ENCODE results near the gene MRI1. TPM values are rescaled to one million over a fixed set of nuclear protein-coding genes. Genes with fewer than 3 reads are reported as not detected.

Gene MRI1
- polyA plus RNA-seq, 1 donor from 2014 or later = 71.2 TPM

DNA sequence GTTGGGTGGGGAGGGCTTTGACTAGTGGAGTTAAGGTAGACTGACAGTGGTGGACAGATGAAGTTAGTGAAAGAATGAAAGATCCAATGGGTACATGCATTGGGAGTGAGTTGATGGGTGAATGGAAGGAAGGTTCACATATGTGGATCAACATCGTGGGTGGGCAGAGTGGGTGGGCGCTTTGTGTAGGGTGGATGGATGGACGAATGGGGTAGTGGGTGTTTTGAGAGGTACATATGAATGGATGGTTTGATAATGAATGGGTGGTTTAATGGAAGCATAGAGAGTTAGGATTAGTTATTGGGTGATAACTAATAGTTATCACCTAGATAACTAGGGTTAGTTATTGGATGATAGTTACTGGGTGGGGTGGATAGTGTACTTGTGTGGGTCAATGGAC is 42.4 kb downstream of the MRI1 start:
- Histone ChIP-seq H3K9ac (ENCODE audit: low read length) (no peak overlapping the region), H3K27ac (ENCODE audit: low read length) (no peak overlapping the region), H3F3A (ENCODE audit: insufficient read depth, low read length, poor library complexity, severe bottlenecking) (no peaks in the 10 kb centered on the region), H3K4me2 (ENCODE audit: low read length) (no peak overlapping the region), H3K27me3 (ENCODE audit: insufficient read depth, low read depth, low read length) (no peaks in the 10 kb centered on the region), H4K20me1 (ENCODE audit: insufficient read depth) (no peaks in the 10 kb centered on the region), H3K9me3 (ENCODE audit: low read length) (no peaks in the 10 kb centered on the region), H3K4me3 (ENCODE audit: low read length) (no peak overlapping the region), H3K79me2 (replicated peaks; ENCODE audit: insufficient read depth, low read length) (no peaks in the 10 kb centered on the region), H3K9me2 (ENCODE audit: insufficient read depth, low read length) (no peaks in the 10 kb centered on the region), H3K36me3 (ENCODE audit: insufficient read depth, low read length) (no peaks in the 10 kb centered on the region), H2AFZ (ENCODE audit: low read depth, low read length) (no peak overlapping the region)
- TF ChIP-seq, protein P1, sequence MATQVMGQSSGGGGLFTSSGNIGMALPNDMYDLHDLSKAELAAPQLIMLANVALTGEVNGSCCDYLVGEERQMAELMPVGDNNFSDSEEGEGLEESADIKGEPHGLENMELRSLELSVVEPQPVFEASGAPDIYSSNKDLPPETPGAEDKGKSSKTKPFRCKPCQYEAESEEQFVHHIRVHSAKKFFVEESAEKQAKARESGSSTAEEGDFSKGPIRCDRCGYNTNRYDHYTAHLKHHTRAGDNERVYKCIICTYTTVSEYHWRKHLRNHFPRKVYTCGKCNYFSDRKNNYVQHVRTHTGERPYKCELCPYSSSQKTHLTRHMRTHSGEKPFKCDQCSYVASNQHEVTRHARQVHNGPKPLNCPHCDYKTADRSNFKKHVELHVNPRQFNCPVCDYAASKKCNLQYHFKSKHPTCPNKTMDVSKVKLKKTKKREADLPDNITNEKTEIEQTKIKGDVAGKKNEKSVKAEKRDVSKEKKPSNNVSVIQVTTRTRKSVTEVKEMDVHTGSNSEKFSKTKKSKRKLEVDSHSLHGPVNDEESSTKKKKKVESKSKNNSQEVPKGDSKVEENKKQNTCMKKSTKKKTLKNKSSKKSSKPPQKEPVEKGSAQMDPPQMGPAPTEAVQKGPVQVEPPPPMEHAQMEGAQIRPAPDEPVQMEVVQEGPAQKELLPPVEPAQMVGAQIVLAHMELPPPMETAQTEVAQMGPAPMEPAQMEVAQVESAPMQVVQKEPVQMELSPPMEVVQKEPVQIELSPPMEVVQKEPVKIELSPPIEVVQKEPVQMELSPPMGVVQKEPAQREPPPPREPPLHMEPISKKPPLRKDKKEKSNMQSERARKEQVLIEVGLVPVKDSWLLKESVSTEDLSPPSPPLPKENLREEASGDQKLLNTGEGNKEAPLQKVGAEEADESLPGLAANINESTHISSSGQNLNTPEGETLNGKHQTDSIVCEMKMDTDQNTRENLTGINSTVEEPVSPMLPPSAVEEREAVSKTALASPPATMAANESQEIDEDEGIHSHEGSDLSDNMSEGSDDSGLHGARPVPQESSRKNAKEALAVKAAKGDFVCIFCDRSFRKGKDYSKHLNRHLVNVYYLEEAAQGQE (IDR thresholded peaks at IDR 0.05; ENCODE audit: borderline replicate concordance) = no peak
- TF ChIP-seq SMC3 (conservative IDR thresholded peaks at IDR 0.05; ENCODE audit: poor library complexity) (no peak), MXI1 (conservative IDR thresholded peaks at IDR 0.05; ENCODE audit: poor library complexity, severe bottlenecking) (no peak), POLR2AphosphoS5 (IDR thresholded peaks at IDR 0.05) (no peak), EZH2 (IDR thresholded peaks at IDR 0.05; ENCODE audit: borderline replicate concordance, insufficient read depth, low read length, poor library complexity, severe bottlenecking) (no peak), RAD21 (conservative IDR thresholded peaks at IDR 0.05) (no peak), EP300 (conservative IDR thresholded peaks at IDR 0.05; ENCODE audit: poor library complexity, severe bottlenecking) (no peak), TAF1 (IDR thresholded peaks at IDR 0.05; ENCODE audit: low read depth) (no peak)
- TF ChIP-seq, protein P2, sequence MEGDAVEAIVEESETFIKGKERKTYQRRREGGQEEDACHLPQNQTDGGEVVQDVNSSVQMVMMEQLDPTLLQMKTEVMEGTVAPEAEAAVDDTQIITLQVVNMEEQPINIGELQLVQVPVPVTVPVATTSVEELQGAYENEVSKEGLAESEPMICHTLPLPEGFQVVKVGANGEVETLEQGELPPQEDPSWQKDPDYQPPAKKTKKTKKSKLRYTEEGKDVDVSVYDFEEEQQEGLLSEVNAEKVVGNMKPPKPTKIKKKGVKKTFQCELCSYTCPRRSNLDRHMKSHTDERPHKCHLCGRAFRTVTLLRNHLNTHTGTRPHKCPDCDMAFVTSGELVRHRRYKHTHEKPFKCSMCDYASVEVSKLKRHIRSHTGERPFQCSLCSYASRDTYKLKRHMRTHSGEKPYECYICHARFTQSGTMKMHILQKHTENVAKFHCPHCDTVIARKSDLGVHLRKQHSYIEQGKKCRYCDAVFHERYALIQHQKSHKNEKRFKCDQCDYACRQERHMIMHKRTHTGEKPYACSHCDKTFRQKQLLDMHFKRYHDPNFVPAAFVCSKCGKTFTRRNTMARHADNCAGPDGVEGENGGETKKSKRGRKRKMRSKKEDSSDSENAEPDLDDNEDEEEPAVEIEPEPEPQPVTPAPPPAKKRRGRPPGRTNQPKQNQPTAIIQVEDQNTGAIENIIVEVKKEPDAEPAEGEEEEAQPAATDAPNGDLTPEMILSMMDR (IDR thresholded peaks at IDR 0.05; ENCODE audit: poor library complexity, severe bottlenecking) = no peak

DNA sequence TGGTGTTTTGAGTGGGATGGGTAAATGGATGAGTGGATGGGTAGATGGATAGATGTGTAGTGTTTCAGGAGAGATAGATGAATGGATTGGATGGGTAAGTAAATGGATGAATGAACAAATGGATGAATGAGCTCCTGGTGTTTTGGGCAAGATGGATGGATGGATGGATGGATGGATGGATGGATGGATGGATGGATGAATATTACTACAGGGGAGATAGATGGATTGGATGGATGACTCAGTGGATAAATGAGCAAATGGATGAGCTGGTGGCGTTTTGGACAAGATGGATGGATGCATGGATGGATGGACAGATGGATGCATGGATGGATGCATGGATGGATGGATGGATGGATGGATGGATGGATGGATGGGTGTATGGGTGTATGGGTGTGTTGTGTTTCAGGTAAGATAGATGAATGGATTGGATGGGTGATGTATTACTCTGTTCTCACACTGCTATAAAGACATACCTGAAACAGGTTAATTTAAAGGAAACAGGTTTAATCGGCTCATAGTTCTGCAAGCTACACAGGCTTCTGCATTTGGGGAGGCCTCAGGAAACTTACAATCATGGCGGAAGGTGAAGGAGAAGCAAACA is 43.2 kb downstream of the MRI1 start:
- Histone ChIP-seq H3K27ac (ENCODE audit: low read length) (no peak overlapping the region), H3K27me3 (ENCODE audit: insufficient read depth, low read depth, low read length) (no peaks in the 10 kb centered on the region)

More for the DNA sequence above, 43.2 kb downstream of the MRI1 start:
- Histone ChIP-seq H3K4me3 (ENCODE audit: low read length) (no peak overlapping the region), H3K9ac (ENCODE audit: low read length) (no peak overlapping the region), H3K36me3 (ENCODE audit: insufficient read depth, low read length) (no peaks in the 10 kb centered on the region), H3F3A (ENCODE audit: insufficient read depth, low read length, poor library complexity, severe bottlenecking) (no peaks in the 10 kb centered on the region), H3K79me2 (replicated peaks; ENCODE audit: insufficient read depth, low read length) (no peaks in the 10 kb centered on the region), H3K9me2 (ENCODE audit: insufficient read depth, low read length) (no peaks in the 10 kb centered on the region), H4K20me1 (ENCODE audit: insufficient read depth) (no peaks in the 10 kb centered on the region), H3K9me3 (ENCODE audit: low read length) (no peaks in the 10 kb centered on the region), H3K4me2 (ENCODE audit: low read length) (no peak overlapping the region), H2AFZ (ENCODE audit: low read depth, low read length) (no peak overlapping the region)
- TF ChIP-seq SMC3 (conservative IDR thresholded peaks at IDR 0.05; ENCODE audit: poor library complexity) (no peak), EZH2 (IDR thresholded peaks at IDR 0.05; ENCODE audit: borderline replicate concordance, insufficient read depth, low read length, poor library complexity, severe bottlenecking) (no peak), TAF1 (IDR thresholded peaks at IDR 0.05; ENCODE audit: low read depth) (no peak), MXI1 (conservative IDR thresholded peaks at IDR 0.05; ENCODE audit: poor library complexity, severe bottlenecking) (no peak), EP300 (conservative IDR thresholded peaks at IDR 0.05; ENCODE audit: poor library complexity, severe bottlenecking) (no peak), RAD21 (conservative IDR thresholded peaks at IDR 0.05) (no peak), POLR2AphosphoS5 (IDR thresholded peaks at IDR 0.05) (no peak)
- TF ChIP-seq, protein P1 (IDR thresholded peaks at IDR 0.05; ENCODE audit: borderline replicate concordance) = no peak
- TF ChIP-seq, protein P2 (IDR thresholded peaks at IDR 0.05; ENCODE audit: poor library complexity, severe bottlenecking) = no peak

All from neural cell (in vitro differentiated cells).